HG03457 (cell line): ENCODE measurements around the gene AHRR.

Experiments used
- ATAC-seq: cut with Tn5 transposase; IDR thresholded peaks from one replicate; pipeline ENCODE4 v1.9.1; 2021; ENCODE audit warnings: moderate number of reproducible peaks; ENCODE audit not compliant: unreplicated experiment

The AHRR gene

DNA sequence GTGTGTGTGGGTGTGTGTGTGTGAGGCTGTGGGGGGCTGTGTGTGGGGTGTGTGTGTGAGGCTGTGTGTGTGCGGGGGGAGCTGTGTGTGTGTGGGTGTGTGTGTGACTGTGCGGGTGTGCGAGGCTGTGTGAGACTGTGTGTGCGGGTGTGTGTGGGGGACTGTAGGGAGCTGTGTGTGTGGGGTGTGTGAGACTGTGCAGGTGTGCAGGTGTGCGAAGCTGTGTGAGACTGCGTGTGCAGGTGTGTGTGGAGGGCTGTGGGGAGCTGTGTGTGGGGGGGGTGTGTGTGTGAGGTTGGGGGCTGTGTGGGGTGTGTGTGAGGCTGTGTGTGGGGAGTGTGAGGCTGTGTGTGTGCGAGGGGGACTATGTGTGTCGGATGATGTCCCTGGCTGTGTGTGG, 23.2 kb downstream of the AHRR start:
- no peak for ATAC-seq

DNA sequence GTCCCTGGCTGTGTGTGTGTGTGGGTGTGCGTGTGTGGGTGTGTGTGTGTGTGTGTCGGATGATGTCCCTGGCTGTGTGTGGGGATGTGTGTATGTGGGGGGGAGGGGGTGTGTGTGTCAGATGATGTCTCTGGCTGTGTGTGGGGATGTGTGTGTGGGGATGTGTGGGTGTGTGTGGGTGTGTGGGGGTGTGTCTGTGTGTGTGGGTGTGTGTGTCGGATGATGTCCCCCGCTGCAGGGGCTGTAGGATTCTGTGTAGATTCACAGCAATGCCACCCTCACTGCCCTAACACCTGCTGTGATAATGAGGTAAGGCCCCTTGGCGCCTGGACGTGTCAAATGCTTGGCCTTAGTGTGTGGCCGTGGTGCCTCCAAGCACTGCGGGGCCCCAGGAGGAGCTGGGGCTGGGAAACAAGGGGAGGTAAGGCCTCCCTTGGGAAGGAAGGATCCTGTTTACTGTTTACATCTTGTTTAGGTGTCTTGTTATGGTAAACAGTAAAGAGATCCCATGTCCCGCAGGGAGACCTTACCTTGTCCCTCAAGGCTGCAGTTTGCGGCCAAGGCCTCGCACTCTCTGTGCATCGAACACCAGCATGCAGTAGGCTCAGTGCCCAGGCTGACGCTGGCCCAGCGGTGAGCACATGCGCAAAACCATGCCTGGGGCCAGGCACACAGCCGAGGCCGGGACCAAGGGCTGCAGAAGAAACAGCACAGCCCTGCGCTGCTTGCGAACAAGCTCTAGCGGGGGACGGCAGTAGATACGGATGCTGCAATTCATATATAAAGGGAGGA, 24.1 kb downstream of the AHRR start:
- ATAC-seq: no peak

DNA sequence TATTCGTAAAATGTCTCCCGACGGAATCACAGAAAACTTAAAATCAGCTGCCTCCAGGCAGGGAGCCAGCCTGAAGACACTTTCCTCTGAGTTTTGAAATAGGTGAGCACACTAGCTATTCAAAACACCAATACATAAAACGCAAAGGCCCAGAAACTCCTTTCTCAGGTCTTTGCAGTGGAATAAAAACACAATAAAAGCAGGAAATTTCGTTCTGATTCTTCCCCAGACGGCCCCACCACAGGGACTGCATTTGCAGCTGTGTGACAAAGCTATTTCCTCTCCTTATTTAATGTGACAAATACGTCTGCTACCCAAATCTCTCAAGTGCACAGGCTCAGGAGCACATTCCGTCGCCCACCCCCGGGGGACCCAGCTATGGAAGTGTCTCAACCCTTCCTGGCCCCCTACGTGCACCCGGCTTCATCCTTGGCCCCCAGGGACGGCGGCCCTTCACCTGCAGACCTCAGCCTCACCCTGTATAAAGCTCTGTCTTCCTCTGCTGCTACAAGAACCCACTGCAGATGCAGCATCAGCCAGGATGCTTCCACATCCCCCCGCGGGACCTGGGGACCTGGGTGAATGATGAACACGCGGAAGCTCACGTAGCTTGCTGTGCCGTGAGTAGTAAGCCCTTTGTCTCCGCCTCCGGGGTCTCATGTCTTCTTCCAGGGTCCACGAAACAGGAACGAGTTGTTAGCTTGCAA, 24.9 kb downstream of the AHRR start:
- ATAC-seq: no peak

DNA sequence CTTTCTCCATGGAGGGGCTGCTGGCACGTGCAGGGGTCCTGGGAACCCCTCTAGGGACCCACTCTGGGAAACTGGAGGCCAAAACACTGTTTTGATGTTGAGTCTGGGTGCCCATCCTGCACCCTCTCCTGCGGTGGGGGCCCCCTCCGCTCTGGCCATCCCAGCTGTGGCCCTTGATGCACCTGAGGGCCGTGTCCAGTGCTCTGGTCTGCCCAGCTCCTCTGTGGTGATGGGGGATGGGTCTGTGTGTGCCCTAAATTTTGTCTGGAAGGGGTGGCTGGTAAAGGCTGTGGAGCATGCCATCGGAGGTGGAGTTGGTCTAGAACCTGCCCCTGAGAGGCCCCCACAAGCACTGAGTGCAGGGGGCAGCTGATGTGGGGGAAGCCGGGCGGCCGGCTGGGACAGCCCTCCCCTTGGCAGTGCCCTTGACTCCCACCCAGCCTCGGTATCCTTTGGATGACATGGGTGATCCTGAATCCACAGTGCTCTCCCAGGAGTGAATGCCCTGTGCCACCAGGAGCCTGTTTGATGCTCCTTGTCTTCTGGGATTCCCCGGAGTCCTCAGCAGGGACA, 26.3 kb downstream of the AHRR start:
- no peak for ATAC-seq

DNA sequence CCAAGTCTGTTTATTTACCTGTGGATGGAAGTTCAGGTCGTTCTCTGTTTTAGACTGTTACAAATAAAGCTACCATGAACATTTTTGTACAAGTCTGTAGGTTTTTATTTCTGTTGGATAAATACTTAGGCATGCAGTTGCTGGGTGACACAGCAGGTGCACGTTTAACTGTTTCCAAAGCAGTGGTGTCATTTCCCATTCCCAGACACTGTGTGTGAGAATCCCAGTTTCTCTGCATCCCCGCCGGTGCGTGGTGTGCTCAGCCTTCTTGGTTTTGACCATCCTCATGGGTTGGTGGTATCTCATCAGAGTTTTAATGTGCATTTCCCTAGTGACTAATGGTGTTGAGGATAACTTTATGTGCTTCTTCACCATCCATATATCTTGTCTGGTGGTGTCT, 27.2 kb downstream of the AHRR start:
- no peak for ATAC-seq

DNA sequence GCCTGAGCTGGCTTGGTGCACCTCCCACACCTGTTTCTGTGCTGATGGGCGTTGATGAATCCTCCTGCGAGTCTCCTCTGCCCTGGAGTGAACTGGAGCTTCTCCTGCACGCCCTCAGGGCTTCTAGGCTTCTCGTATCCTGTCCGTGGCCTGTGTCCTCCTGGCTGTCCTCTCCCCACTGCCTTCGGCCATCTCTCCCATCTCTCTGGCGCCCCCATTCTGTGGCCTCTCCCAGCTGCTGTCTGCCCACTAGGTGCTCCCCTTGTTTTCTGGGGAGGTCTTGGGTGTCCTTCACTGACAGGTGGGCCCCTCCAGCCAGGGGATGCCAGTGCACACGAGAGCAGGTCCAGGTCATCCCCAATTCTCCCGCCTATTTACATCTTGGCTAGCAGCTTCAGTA, 28.8 kb downstream of the AHRR start:
- no peak for ATAC-seq

DNA sequence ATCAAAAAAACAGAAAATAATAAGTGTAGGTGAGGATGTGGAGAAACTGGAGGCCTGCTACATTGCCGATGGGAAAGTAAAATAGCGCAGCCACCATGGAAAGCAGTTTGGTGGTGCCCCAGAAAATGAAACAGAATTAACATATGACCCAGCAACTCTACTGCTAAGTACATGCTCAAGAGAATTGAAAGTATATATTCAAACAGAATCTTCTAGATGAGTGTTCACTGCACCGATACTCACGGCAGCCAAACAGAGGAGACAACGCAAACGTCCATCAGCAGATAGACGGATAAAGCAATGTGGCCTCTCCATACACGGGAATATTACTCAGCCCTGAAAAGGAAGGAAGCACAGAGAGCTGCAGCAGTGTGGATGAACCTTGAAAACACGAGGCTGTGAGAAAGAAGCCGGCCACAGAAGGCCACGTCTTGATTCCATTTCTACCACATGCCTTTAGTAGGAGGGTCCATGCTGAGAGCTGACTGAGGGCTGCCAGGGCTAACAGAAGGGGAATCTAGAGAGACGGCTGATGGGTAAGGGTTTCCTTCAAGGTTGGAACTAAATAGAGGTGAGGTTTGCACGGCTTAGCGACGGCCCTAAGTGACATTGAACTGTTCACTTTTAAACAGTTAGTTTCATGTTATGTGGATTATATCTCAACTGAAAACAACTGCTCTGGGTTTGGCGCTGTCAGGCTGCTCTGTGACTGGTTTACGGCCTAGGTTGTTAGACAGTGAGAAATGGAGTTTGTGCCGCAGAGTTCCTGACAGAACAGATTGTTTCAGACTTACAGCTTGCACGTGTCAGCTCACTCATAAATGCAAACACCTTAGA, 29.8 kb downstream of the AHRR start:
- ATAC-seq: no peak

DNA sequence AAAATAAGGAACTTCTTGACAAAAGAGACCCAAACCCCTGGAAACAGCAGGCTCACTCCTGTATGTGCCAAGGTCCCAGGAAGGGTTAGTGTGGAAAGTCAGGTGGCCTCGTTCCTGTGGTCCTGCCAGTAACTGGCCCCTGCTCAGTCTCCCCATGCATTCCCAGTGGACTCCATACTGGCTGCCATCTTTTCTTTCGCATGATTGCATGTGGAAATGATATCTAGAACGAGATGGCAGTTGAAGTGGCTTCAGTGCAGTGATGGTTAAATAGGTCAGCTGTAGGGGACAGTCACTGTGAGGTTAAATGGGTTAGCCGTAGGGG, 30.4 kb downstream of the AHRR start:
- no peak for ATAC-seq

DNA sequence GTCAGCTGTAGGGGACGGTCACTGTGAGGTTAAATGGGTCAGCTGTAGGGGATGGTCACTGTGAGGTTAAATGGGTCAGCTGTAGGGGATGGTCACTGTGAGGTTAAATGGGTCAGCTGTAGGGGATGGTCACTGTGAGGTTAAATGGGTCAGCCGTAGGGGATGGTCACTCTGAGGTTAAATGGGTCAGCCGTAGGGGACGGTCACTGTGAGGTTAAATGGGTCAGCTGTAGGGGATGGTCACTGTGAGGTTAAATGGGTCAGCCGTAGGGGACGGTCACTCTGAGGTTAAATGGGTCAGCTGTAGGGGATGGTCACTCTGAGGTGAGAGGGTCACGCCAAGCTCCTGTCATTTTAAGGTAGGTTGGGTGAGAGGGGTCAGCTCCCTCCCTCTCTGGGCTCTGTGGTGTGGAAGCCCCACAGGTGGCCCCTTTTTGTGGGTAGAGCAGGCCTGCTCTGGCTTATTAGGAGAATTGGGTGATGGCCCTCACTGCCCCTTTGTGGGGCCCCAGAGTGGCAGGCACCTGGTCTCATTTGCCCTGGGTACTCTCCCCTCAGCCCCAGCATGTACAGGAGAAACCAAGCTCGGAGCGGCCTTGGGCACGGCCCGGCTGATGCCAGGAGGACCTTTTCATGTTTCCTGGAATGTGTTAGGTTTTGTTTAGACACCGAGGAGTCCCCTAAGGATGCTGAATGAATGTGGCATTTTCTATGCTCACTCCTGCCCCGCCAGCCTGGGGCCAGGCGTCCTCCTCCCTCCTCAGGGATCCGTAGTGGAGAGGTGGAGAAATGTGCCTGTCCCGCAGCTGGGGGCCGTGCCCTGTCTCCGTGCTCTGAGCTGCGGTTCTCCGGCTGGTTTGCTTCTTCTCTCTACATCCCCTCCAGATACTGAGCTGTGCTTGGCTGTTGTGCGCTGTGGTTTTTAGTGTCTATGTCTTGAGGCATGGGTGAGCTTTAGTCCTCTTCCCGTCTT, 31.4 kb downstream of the AHRR start:
- no peak for ATAC-seq

DNA sequence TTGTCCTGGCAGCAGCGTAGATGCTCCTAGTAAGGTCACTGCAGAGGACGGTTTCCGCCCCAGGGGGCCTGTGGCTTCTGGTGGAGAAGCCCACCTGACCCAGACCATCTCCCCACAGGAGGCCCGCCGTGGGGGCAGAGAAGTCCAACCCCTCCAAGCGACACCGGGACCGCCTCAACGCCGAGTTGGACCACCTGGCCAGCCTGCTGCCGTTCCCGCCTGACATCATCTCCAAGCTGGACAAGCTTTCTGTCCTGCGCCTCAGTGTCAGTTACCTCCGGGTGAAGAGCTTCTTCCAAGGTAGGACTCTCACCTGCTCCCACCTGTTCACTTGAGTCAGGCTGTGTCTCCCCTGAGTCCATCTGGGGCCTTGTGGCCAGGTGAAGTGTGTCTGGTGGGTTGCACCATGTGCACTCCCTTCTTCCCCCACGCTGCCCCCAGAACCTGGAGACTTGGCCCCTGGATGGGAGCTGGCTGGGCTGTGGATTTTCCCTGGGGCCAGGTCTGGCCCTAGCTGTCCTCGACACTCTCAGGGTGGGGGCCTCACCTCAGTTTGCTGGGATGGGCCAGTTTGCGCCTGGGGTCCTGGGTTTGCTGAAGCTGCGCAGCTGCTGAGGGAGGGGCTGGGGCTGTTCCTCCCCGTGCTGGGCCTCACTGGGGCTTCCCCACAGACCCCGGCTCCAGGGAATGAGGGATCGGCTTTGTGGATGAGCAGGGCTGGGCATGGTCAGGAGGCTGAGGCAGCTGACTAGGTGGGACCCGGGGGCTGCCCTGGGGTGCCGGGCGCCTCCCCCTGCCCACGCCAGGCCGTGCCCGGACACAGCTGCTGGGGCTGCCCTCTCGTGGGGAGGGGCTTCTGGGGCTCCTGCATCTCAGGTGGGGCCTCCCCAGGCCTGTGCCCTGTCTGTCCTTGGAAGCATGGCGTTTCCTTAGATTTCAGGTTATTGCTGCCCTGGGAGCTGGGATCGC, 32.4 kb downstream of the AHRR start:
- ATAC-seq: no peak

DNA sequence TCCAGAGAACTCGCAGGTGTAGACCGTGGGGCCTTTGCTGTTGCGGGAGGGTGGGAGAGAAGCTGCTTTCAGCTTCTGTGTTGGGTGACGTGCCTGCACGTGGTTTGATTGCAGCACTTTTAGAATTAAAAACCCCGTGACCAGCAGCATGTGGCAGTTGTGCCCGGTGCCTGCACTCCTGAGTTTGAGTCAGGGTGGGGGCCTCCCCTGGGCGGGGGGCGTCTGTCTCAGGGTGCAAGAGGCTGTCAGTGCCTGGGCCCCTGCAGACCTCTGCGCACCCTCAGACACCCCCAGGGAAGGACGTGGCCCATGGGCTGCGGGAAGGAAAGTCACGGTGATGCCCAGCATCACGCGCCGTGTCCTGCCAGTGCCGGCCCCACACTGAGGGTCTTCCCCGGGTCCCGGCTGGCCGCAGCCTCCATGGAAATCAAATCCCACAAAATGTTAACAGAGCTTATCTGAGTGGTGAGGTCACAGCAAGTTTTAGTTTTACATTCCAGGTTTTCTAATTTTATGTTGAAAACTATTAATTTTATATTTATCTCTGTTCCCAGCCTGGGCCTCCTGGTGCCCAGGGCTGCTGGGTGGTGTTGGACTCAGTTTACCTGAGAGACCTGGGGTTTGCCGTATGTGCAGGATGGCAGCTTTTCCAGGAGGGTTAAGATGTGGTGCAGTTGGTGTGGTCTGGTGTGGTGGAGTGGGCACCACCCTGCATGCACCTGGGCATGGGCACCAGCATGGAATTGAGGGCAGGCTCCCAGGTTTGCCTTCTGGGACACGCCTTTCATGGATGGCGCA, 33.3 kb downstream of the AHRR start:
- ATAC-seq: no peak

DNA sequence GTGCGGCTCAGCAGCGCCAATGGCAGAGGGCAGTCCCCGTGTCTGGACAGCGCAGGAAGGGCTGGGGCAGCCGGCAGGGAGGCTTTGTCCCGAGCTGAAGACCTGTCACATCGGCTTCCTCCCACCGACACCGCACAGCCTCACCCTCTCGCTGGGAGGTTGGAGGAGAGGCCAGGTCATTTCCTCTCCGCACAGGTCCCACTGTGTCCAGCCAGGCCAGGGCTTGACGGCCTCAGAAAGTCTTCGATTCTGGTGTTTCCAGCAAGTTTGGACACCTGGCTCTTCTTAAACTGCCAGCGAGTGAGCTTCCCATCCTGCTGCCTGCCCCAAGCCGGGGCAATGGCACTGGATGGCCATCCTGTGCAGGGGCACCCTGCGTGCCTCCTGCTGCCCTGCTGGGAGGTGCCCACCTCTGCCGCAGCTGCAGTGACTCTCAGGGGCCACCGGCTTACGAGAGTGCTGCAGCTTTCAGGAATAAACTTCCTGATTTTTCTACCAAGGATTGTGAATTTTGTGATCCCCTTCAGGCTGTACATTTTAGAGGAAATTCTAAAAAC, 33.9 kb downstream of the AHRR start:
- no peak for ATAC-seq

DNA sequence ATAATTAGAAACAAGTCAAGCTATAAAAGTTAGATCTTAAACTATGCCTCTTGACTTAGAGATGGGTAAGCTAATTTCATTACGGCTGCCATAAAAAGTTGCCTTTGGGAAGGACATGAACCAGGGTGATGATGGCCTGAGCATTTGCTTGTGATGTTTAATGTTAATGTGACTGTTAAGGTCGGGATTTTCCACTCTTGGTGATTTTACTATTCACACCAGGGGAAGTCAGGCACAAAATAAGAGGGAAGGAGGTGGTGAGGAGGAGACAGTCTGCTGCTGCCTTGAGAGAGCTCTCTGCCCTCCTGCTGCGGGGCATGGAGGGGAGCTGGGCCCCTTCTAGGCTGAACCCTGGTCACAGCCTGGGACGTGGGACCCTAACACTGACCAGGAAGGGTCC, 34.4 kb downstream of the AHRR start:
- ATAC-seq: no peak

DNA sequence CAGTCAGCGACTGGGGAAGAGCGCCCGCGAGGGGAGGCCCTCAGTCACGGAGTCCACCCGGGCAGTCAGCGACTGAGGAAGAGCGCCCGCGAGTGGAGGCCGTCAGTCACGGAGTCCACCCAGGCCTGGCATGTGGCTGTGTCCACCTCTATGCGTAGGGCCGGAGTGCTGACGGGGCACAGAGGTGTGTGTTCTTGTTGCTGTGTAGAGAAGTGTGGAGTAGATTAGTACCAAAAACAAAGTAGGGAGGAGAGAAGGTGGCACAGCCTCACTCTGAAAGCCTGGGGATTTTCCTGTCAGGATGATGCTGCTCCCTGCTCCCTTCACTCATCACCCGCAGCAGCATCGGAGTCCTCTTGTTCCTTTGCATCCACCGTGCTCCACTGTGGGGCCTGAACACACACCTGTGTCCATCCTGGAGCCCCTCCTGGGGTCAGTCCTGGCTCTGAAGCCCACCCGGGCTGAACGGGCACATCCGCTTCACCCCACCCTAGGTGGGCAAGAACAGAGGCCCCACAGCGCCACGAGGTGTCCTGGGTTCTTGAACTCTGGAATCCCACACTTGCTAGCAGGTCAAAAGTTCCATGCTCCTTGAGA, 37.9 kb downstream of the AHRR start:
- no peak for ATAC-seq

DNA sequence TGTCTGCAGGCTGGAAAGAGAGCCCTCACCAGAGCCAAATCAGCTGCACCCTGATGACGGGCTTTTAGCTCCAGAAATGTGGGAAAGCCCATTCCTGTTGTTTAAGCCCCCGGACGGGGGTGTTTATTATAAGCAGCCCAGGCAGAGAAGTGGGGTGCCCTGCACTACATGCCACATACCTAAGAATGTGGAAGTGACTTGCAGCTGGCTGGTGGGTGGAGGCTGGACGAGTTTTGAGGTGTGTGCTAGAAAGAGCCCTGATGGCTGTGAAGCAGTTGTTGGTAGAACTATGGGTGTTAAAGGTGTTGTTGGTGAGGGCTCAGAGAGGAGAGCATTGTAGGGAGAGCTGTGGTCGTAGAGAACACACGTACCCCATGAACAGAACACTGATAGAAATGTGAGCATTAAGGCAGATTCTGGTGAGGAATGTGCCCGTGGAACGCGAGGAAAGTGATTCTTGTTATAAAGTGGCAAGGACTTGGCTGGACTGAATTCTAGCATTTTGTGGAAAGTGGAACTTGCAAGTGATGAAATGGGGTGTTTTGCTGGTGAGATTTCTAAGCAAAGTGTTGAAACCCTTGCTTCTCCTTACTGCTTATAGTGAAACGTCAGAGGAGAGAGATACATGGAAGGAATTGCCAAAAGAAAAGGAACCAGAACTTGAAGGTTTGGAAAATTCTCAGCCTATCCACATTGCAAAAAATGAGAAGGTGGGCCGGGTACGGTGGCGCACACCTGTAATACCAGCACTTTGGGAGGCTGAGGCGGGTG, 38.9 kb downstream of the AHRR start:
- ATAC-seq: no peak

DNA sequence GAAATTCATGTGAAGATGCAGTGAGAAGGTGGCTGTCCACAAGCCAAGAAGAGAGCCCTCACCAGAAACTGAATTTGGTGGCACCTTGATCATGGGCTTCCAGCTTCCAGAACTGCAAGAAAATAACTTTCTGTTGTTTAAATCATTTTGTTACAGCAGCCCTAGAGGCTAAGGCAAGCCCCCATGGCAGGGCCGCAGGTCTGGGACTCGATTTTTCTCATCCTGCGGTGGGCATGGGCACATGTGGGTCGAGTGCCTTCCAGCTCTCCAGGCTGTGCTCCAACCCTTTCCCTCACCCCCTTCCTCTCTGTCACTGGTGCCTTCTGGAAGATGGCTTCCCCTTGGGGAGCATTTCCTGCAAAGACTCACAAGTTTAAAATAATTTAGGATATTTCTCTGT, 40.7 kb downstream of the AHRR start:
- no peak for ATAC-seq
